T1000 (cell line): ENCODE data around the gene PTPRN2.

ENCODE experiments used
- DNase-seq: peaks from one replicate; lab custom pipeline; 2025; ENCODE audit warnings: mixed read lengths; lab: John Stamatoyannopoulos, UW

PTPRN2 gene

DNA sequence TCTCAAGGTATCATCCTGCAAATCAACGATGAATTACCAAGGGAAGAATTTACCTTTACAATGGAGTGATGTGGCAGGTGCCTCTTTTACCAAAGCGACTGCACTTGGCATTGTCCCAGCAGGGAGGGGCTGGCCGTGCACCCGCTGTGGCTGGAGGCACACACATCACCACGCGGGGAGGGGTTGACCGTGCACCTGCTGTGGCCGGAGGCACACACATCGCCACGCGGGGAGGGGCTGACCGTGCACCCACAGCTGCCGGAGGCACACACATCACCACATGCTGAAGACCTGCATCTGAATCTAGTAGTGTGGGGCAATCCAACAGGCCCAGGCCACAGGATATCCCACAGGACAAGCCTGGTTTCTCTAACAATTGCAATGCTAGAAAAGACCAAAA is 757.3 kb downstream of the PTPRN2 start:
- DNase-seq: no peak

DNA sequence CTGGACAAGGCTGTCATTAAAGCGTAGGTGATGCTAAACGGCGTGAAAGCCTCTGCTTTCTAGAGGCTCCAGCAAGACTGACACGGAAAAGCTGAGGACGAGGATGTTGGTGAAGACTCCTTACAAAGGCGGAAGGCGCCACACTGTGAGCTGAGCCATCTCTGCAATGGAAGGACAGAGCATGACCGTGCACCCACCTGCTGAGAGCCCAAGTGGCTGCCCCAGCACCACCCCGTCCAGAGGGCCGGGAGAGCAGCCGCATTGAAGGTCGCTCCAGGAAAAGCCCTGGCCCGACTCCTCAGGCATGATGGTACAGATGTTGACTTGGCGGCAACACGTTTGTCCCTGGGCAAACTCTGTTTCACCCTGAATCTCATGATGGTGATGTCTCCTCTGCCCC is 758.1 kb downstream of the PTPRN2 start:
- DNase-seq: no peak

DNA sequence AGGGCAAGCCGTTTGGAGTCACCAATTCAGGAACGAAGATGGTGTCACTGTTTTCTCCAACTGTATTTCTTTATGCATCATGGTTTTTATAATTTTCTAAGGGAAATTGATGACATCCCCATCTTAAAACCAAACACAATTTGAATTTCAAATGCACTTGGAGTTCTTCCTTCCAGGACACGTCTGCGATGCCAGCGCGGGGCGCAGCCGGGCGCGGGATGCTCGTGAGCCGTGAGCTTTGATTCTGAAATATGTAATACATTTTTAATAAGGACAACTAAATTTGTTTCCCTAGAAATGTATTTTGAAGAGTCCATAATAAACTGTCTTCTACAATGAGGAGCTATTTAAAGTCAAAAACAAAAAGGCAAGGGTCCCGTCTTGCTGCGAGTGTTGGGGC is 758.7 kb downstream of the PTPRN2 start:
- DNase-seq: no peak

DNA sequence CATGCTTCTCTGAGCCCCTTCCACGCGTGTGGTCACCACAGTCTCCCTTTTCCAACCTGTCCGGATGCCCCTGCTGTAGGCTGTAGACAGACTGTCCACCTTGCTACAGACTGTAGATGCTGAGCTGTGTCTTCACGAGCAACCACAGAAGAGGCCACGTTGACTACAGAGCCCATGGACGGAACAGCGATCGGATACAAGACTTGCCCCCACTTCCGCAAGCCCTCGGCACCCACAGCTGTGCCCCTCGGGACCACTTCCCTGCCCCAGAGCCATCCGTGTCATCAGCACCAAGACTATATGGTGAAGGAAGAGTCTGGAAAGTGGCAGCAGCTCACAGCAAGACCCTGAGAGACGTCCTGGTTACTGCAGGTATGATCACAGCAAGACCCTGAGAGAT is 759.4 kb downstream of the PTPRN2 start:
- DNase-seq: no peak

GRCh38 chr7:157827863-157828160 is 759.8 kb downstream of the PTPRN2 start:
- DNase-seq: no peak

DNA sequence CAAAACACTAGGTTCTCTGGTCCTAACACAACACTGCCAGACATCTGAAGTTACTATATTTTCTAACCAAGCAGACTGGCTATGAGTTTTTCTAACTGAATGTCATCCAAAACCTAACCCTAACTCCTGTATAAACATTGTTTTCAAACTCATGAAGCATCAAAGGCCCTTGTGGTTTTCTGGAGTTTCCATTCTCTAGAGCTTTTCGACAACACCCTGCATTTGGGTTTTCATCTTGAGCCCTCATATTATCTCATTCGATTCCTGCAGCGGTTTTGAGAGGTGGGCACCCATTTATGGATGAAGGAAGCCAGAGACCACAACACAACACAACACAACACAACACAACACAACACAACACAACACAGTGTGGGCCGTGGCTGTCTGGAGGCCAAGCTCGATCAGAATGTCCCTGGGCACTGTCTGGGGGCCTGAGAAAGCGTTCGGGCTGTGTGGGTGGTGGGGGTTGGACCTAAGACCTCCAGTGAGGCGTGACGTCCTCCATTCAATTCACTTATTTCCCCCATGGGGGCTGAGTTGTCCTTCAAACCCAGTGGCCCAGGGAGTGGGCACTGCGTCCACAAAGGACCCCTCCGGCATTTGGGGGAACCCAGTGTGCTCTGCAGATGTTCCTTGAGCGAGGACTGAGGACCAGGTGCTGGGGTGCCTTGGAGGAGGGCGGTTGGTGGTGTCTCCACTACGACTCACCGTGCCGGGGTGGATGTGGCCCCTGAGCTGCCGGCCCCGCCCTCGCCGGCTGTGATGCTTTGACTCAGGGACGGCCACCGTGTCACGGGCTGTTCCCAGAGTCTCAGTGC is 760.4 kb downstream of the PTPRN2 start:
- no peak for DNase-seq

- no peak for DNase-seq
Measured at GRCh38 chr7:157826566-157826965, 761.1 kb downstream of the PTPRN2 start.

DNA sequence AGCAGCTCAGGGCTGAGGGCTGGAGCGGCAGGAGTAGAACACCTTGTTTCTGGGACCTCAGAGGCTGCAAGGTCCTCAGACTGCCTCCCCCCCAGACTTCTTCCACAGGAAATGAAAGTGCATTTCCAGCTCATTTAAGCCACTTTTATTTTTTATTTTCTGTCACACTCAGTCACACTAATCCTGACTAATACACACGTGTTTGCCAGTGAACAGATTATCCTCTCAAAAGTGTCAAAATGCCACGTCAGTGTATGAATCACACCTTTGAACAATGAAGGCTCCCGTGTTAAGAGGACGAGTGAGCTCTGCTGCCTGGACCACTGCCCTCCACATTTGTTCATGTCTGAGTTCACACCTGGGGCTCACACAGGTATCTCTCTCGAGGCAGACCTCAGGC is 762.3 kb downstream of the PTPRN2 start:
- no peak for DNase-seq

GRCh38 chr7:157824819-157825121 is 762.9 kb downstream of the PTPRN2 start:
- no peak for DNase-seq

GRCh38 chr7:157824011-157824818 is 763.4 kb downstream of the PTPRN2 start:
- DNase-seq: no peak

GRCh38 chr7:157822688-157823031 is 765.0 kb downstream of the PTPRN2 start:
- DNase-seq: no peak

- DNase-seq: no peak
Measured at GRCh38 chr7:157821959-157822687, 765.5 kb downstream of the PTPRN2 start.

GRCh38 chr7:157820796-157821195 is 766.8 kb downstream of the PTPRN2 start:
- no peak for DNase-seq

DNA sequence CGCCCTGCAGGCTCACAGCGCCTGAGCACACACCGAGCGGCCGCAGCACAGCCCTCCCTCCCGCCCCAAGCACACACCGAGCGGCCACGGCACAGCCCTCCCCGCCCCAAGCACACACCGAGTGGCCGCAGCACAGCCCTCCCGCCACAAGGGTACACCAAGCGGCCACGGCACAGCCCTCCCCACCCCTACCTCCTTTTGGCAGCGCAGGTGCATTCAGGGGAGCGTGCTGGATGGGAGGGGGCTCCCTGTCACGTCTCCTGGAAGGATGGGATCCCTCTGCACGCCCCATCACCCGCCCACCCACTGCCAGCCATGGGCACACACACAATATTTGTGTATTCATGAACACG is 768.2 kb downstream of the PTPRN2 start:
- no peak for DNase-seq

- DNase-seq: no peak
Measured at GRCh38 chr7:157818701-157819454, 768.7 kb downstream of the PTPRN2 start.

DNA sequence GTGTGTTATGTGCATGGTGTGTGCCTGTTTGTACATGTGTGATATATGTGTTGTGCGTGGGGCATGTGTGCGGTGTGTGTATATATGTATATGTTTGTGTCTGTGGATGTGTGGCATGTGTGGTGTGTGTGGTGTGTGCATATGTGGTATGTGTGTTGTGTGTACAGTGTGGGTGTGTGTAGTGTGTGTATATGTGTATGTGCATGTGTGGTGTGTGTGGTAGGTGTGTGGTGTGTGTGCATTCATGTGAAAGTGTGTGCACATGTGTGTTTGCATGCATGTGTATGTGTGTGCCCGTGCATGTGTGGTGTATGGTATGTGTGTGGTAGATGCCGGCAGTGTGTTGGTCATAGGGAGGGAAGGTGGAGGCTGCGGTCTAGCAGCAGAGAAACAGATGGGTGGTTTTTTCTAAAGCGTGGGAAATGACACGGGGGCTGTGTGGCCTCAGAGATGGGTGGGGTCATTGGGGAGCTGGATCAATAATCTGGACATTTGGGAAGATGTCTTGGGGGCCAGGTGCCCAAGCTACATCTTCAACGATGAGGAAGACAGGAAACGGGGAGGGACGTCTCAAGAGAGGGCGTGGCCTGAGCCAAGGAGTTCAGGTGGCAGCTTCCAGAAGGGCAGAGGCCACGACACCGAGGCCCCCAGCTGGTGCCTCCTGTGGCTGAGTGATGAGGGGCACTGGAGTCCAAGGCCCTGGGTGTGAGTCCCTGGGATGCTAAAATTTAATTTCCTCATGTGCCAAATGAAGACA is 769.5 kb downstream of the PTPRN2 start:
- no peak for DNase-seq

GRCh38 chr7:157817433-157817832 is 770.2 kb downstream of the PTPRN2 start:
- DNase-seq: no peak

DNA sequence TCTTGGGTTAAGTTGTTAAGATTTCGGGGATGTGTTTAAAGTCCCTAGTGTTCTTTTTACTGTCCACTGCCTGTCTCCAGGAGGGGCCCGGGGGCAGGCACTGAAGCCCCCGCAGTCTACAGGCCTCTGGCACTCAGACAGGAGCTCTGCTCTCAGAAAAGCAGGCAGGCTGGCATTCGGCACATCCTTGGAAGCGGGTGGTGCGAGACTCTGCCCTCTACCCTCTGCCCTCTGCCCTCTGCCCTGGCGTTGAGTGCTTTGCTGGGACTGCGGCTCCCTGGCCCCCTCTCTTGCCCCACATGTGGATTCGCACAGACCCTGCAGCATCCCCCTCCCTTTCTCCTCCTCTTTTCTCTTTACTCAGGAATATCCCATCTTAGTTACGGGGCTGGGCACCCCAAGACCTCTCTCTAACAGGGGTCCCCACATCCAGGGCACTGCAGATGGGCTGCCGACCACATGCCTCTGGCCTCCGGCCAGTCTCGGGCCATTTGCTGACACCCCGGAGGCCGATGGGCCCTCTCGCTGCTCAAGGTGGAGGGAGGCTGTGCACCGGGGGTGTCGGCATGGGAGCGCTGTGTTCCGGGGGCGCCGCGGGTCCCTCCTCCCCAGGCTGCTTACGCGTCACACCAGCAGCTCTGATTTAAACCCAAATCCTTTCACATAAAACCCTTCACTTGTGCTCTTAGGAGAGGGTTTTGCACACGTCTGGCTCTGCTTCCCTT is 770.9 kb downstream of the PTPRN2 start:
- DNase-seq: no peak

- DNase-seq: no peak
Measured at GRCh38 chr7:157816086-157816485, 771.5 kb downstream of the PTPRN2 start.

DNA sequence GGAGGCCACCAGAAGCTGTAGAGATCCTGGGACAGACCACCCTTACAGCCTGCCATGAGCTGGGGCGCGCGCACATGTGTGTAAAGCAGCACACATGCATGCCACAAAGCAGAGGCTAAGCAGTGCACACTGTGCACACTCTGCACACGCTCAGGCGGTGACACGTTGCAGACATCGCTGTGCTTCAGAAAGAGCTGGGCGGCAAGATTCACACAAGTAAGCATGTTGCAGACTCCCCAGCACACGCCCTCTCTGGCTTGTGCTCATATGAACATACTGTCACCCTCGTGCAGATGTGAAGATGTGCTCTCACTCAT is 772.0 kb downstream of the PTPRN2 start:
- no peak for DNase-seq
